KMS-11 (cell line): ENCODE data around the gene ZSWIM4.

Source experiments
- H2AFZ ChIP-seq: fragments of 200-600 bp; sonication (generic); 2 replicates; pipeline ENCODE4 v1.6.1; 2016; ENCODE audit warnings: antibody characterized with exemption, mixed run types, low read depth
- H3K27ac ChIP-seq: fragments of 200-600 bp; sonication (generic); 2 replicates; pipeline ENCODE4 v1.6.1; 2016; ENCODE audit warnings: mild to moderate bottlenecking, mixed run types
- H3K27me3 ChIP-seq: fragments of 200-600 bp; sonication (generic); 2 replicates; pipeline ENCODE4 v1.6.1; 2017; ENCODE audit warnings: mild to moderate bottlenecking, low read depth, mixed run types, moderate library complexity; ENCODE audit not compliant: insufficient read depth
- H3K36me3 ChIP-seq: fragments of 200-600 bp; sonication (generic); 2 replicates; pipeline ENCODE4 v1.6.1; 2017; ENCODE audit warnings: mild to moderate bottlenecking, mixed run types; ENCODE audit not compliant: insufficient read depth
- H3K4me1 ChIP-seq: fragments of 200-600 bp; sonication (generic); 2 replicates; pipeline ENCODE4 v1.6.1; 2016; ENCODE audit warnings: mild to moderate bottlenecking, low read depth, mixed run types; ENCODE audit not compliant: poor library complexity, severe bottlenecking
- H3K4me2 ChIP-seq: fragments of 200-600 bp; sonication (generic); 2 replicates; pipeline ENCODE4 v1.7.0; 2016; ENCODE audit warnings: mild to moderate bottlenecking, mixed run types
- H3K4me3 ChIP-seq: fragments of 200-600 bp; sonication (generic); IDR thresholded peaks from 2 replicates; pipeline ENCODE4 v1.6.1; 2017; ENCODE audit warnings: low read depth, low read length, mixed read lengths; ENCODE audit not compliant: insufficient read depth
- H3K79me2 ChIP-seq: fragments of 200-600 bp; sonication (generic); 2 replicates; pipeline ENCODE4 v1.6.1; 2016; ENCODE audit warnings: low read depth, mixed run types; ENCODE audit not compliant: insufficient read depth
- H3K9ac ChIP-seq: fragments of 200-600 bp; sonication (generic); 2 replicates; pipeline ENCODE4 v1.6.1; 2016; ENCODE audit warnings: mild to moderate bottlenecking, mixed run types
- H4K20me1 ChIP-seq: fragments of 200-600 bp; sonication (generic); 2 replicates; pipeline ENCODE4 v1.6.1; 2016; ENCODE audit warnings: mild to moderate bottlenecking, mixed run types; ENCODE audit not compliant: insufficient read depth
- CTCF ChIP-seq: fragments of 200-600 bp; sonication (generic); conservative IDR thresholded peaks from 2 replicates; pipeline ENCODE4 v1.6.1; 2017; ENCODE audit warnings: low read depth, mild to moderate bottlenecking, antibody characterized with exemption, low read length, moderate library complexity, mixed read lengths

The ZSWIM4 gene

GRCh38 chr19:13807421-13808021, 12.3 kb downstream of the ZSWIM4 start:
- H3K4me2 ChIP-seq, result no peak overlapping the region
- H3K36me3 ChIP-seq, result no peaks in the 10 kb centered on the region
- no peak overlapping the region for H3K9ac ChIP-seq
- H4K20me1 ChIP-seq, result no peaks in the 10 kb centered on the region
- no peaks in the 10 kb centered on the region for H3K4me1 ChIP-seq
- no peaks in the 10 kb centered on the region for H3K79me2 ChIP-seq
- no peak overlapping the region for H3K27ac ChIP-seq
- no peaks in the 10 kb centered on the region for H3K27me3 ChIP-seq
- H3K4me3 ChIP-seq, result no peak overlapping the region
- TF ChIP-seq CTCF, result no peak
- no peak overlapping the region for H2AFZ ChIP-seq

GRCh38 chr19:13808856-13809255, 13.6 kb downstream of the ZSWIM4 start:
- Histone ChIP-seq H3K9ac (no peak overlapping the region), H3K4me1 (no peaks in the 10 kb centered on the region), H3K36me3 (no peaks in the 10 kb centered on the region), H3K27ac (no peak overlapping the region), H3K27me3 (no peaks in the 10 kb centered on the region), H2AFZ (no peak overlapping the region), H3K4me3 (no peak overlapping the region), H3K4me2 (no peak overlapping the region), H3K79me2 (no peaks in the 10 kb centered on the region), H4K20me1 (no peaks in the 10 kb centered on the region)
- TF ChIP-seq CTCF, result no peak

- H3K4me3 ChIP-seq, result no peak overlapping the region
- no peak overlapping the region for H3K4me2 ChIP-seq
- H3K79me2 ChIP-seq, result no peaks in the 10 kb centered on the region
- no peak for TF ChIP-seq CTCF
- H2AFZ ChIP-seq, result no peak overlapping the region
- H3K36me3 ChIP-seq, result no peaks in the 10 kb centered on the region
- H3K4me1 ChIP-seq, result no peaks in the 10 kb centered on the region
- H3K27me3 ChIP-seq, result no peaks in the 10 kb centered on the region
- H4K20me1 ChIP-seq, result no peaks in the 10 kb centered on the region
- no peak overlapping the region for H3K27ac ChIP-seq
- no peak overlapping the region for H3K9ac ChIP-seq
Observed at GRCh38 chr19:13812544-13812943, 17.3 kb downstream of the ZSWIM4 start.

GRCh38 chr19:13813147-13813546, 17.9 kb downstream of the ZSWIM4 start:
- Histone ChIP-seq H3K36me3 (no peaks in the 10 kb centered on the region), H3K9ac (no peak overlapping the region), H3K4me1 (no peaks in the 10 kb centered on the region), H3K27ac (no peak overlapping the region), H3K4me2 (no peak overlapping the region), H3K4me3 (no peak overlapping the region), H4K20me1 (no peaks in the 10 kb centered on the region), H3K79me2 (no peaks in the 10 kb centered on the region), H2AFZ (no peak overlapping the region), H3K27me3 (no peaks in the 10 kb centered on the region)
- no peak for TF ChIP-seq CTCF
